GM10248 (cell line): ENCODE data around the gene CDKAL1.

Experiments used
- CTCF ChIA-PET: fragments of 300-600 bp; sonication (Branson Sonifier 250); formaldehyde crosslinking; extraction: SDS; loops from one replicate; lab custom pipeline; 2021; ENCODE audit warnings: antibody characterized with exemption; lab: Yijun Ruan, JAX
- POLR2A ChIA-PET: fragments of 350-650 bp; sonication (Branson Sonifier 250); formaldehyde crosslinking; extraction: SDS; loops from one replicate; lab custom pipeline; 2020; ENCODE audit warnings: antibody characterized with exemption; lab: Yijun Ruan, JAX
- DNase-seq: peaks from one replicate; pipeline ENCODE4 v3.0.0; 2012; ENCODE audit errors: extremely low spot score
- CTCF ChIP-seq: IDR thresholded peaks from 2 replicates; pipeline ENCODE4 v1.5.1; 2012; ENCODE audit warnings: mild to moderate bottlenecking, low read depth; ENCODE audit errors: extremely low read depth, missing control alignments, control extremely low read depth

Gene CDKAL1

GRCh38 chr6:20563377-20563776 lies 29.1 kb downstream of the CDKAL1 start:
- CTCF ChIA-PET, result interaction anchor here (1.0 to 7.0 kb wide), 18 partner anchors 9 to 1035 kb away, joined by 3 to 119 read pairs (median 4); partner anchors contain the start of gene SOX4
- TF ChIP-seq CTCF, result no peak
- DNase-seq, result no peak
- POLR2A ChIA-PET, result no interaction called here

GRCh38 chr6:20564269-20564668 lies 30.0 kb downstream of the CDKAL1 start:
- peak; percentile 23 for TF ChIP-seq CTCF
- peak; percentile 21 for DNase-seq
- POLR2A ChIA-PET, result interaction anchor here (0.7 to 1.1 kb wide), 2 partner anchors 1024 to 1025 kb away, joined by 3 to 8 read pairs; no protein-coding TSS in a partner anchor
- CTCF ChIA-PET, result interaction anchor here (0.7 to 7.0 kb wide), 21 partner anchors 10 to 1045 kb away, joined by 3 to 119 read pairs (median 3); partner anchors contain the start of gene SOX4

- ChIA-PET CTCF (interaction anchor here (0.7 to 7.0 kb wide), 14 partner anchors 9 to 1044 kb away, joined by 3 to 119 read pairs (median 4); partner anchors contain the start of gene SOX4), POLR2A (interaction anchor here (1.1 kb wide), 1 partner anchor 1024 kb away, joined by 8 read pairs; no protein-coding TSS in a partner anchor)
- no peak for DNase-seq
- TF ChIP-seq CTCF, result no peak
Observed at GRCh38 chr6:20564777-20565176, 30.5 kb downstream of the CDKAL1 start.

GRCh38 chr6:20565342-20565741 lies 31.1 kb downstream of the CDKAL1 start:
- no peak for TF ChIP-seq CTCF
- ChIA-PET CTCF (interaction anchor here (0.7 to 7.0 kb wide), 5 partner anchors 10 to 1026 kb away, joined by 3 to 119 read pairs (median 3); partner anchors contain the start of gene SOX4), POLR2A (interaction anchor here (1.1 kb wide), 1 partner anchor 1023 kb away, joined by 8 read pairs; no protein-coding TSS in a partner anchor)
- no peak for DNase-seq

- ChIA-PET POLR2A (no interaction called here), CTCF (interaction anchor here (0.7 to 7.0 kb wide), 2 partner anchors 157 to 1025 kb away, joined by 3 to 119 read pairs; partner anchors contain the start of gene SOX4)
- TF ChIP-seq CTCF, result no peak
- no peak for DNase-seq
Observed at GRCh38 chr6:20566109-20566508, 31.9 kb downstream of the CDKAL1 start.

GRCh38 chr6:20569000-20569610 lies 34.8 kb downstream of the CDKAL1 start:
- no peak for DNase-seq
- CTCF ChIA-PET, result interaction anchor here (7.0 kb wide), 1 partner anchor 1022 kb away, joined by 119 read pairs; the partner anchor contains the start of gene SOX4
- POLR2A ChIA-PET, result no interaction called here
- TF ChIP-seq CTCF, result no peak
